ENCODE data around the gene GREB1. TPM values are rescaled to one million over a fixed set of nuclear protein-coding genes. Genes with fewer than 3 reads are reported as not detected.

The GREB1 gene
- total and polyA plus RNA-seq, 2 of the 4 experiments (the other 2 are of a cell fraction), result 0.05 TPM; not detected in 1

DNA sequence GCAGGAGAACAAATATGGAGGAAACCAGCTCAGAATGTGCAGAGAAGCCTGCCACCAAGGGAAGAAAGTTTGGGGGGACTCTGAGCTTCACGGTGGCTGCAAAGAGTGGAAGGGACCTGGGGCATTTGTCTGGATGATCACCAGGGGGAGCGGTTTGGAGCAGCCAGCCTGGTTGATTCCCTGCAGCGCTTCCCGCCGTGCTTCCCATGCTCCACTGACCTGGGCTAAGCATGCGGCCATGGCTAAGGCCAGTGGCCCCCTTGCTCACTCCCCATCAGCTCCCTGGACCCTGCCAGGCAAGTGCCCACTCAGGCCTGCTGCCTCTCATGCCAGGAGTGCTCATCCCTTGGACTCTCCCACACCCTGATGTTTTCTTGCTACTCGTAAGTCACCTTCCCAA lies 109.1 kb downstream of the GREB1 start:
- Histone ChIP-seq H3K27me3 (ENCODE audit: control insufficient read depth, insufficient read depth, low read length) (peaks cover 30% of the 10 kb centered on the region), H2BK5ac (ENCODE audit: low read depth, low read length, poor library complexity, severe bottlenecking) (no peak overlapping the region), H3K4me2 (ENCODE audit: low read depth, low read length) (no peak overlapping the region), H3K23ac (ENCODE audit: low read depth, low read length) (no peak overlapping the region), H4K8ac (ENCODE audit: low read depth in 2 of 2, low read length in 2 of 2) (no peak overlapping the region), H3K4ac (ENCODE audit: low read depth, low read length) (no peak overlapping the region), H4K20me1 (ENCODE audit: insufficient read depth, low read length) (no peaks in the 10 kb centered on the region), H3K9ac (ENCODE audit: low read depth, low read length) (no peak overlapping the region), H4K5ac (ENCODE audit: low read depth, low read length) (no peak overlapping the region), H2AK9ac (replicated peaks; ENCODE audit: low read depth, low read length, poor library complexity) (no peak overlapping the region), H3K14ac (replicated peaks; ENCODE audit: low read depth, low read length) (no peak overlapping the region), H4K91ac (ENCODE audit: insufficient read depth, low read depth, low read length) (no peak overlapping the region), H2BK20ac (ENCODE audit: low read depth, low read length) (no peak overlapping the region), H2BK15ac (ENCODE audit: low read depth, low read length) (no peak overlapping the region), H3K9me3 (ENCODE audit: control insufficient read depth, insufficient read depth, low read length) (peaks cover 2% of the 10 kb centered on the region; the same call in 1 of the 2 replicates), H2AFZ (replicated peaks; ENCODE audit: low read length, poor library complexity) (no peak overlapping the region), H2BK120ac (ENCODE audit: low read depth, low read length) (no peak overlapping the region), H3K27ac (ENCODE audit: insufficient read depth, low read length) (no peak overlapping the region), H3K79me1 (ENCODE audit: low read depth in 1 of 2, low read length in 2 of 2) (no peaks in the 10 kb centered on the region), H3K36me3 (ENCODE audit: control insufficient read depth, insufficient read depth, low read length) (no peaks in the 10 kb centered on the region), H3K18ac (ENCODE audit: low read depth, low read length) (no peak overlapping the region), H3K9me1 (ENCODE audit: insufficient read depth, low read length) (no peaks in the 10 kb centered on the region), H3K4me3 (ENCODE audit: insufficient read depth, low read depth, low read length) (no peak overlapping the region), H2AK5ac (ENCODE audit: low read depth, low read length) (no peak overlapping the region), H3K56ac (ENCODE audit: extremely low read depth, insufficient read depth, low read length) (no peak overlapping the region), H3K4me1 (ENCODE audit: control insufficient read depth, insufficient read depth, low read length) (no peaks in the 10 kb centered on the region)
- ATAC-seq (ENCODE audit: low read depth), result no peak
- intact Hi-C loops (cut with micrococcal nuclease) (no loop called here), in situ Hi-C loops (cut with MboI; ENCODE audit: low sequenced_read_pairs) (no loop called here), dilution Hi-C loops (cut with HindIII; ENCODE audit: low sequenced_read_pairs, unreplicated experiment) (no loop called here)
- 100% methylated on average over 2 of the region's 7 CpGs; no CpG with 5 or more reads in 1 of the 2 experiments for WGBS, 2 experiments (ENCODE audit: extremely low coverage in 2 of 2, insufficient read length in 1 of 2)
- ChIA-PET POLR2A (ENCODE audit: unreplicated experiment) (no interaction called here), CTCF (interaction anchor here (1.8 kb wide), 1 partner anchor 12 kb away, joined by 5 read pairs; no protein-coding TSS in a partner anchor)
- TF ChIP-seq RFX5 (IDR thresholded peaks at IDR 0.05; ENCODE audit: low read depth, low read length) (no peak), MXI1 (IDR thresholded peaks at IDR 0.05; ENCODE audit: borderline replicate concordance, low read depth, low read length) (no peak), CEBPB (IDR thresholded peaks at IDR 0.05; ENCODE audit: low read depth, low read length) (no peak), NFE2L2 (IDR thresholded peaks at IDR 0.05; ENCODE audit: low read depth, low read length) (no peak), MAZ (IDR thresholded peaks at IDR 0.05; ENCODE audit: borderline replicate concordance, low read depth, low read length) (no peak), RCOR1 (IDR thresholded peaks at IDR 0.05; ENCODE audit: insufficient replicate concordance, low read length) (no peak), POLR2A (IDR thresholded peaks at IDR 0.05; ENCODE audit: low read depth, low read length) (no peak), FOS (IDR thresholded peaks at IDR 0.05; ENCODE audit: low read depth, low read length) (no peak), MAFK (IDR thresholded peaks at IDR 0.05; ENCODE audit: low read depth, low read length) (no peak), ELK1 (IDR thresholded peaks at IDR 0.05; ENCODE audit: borderline replicate concordance, low read depth, low read length) (no peak), CHD1 (IDR thresholded peaks at IDR 0.05; ENCODE audit: low read depth, low read length) (no peak), BHLHE40 (IDR thresholded peaks at IDR 0.05; ENCODE audit: low read depth, low read length) (no peak), RAD21 (IDR thresholded peaks at IDR 0.05; ENCODE audit: low read length) (no peak), CTCF (conservative IDR thresholded peaks at IDR 0.05; ENCODE audit: low read depth, low read length) (no peak), SMC3 (IDR thresholded peaks at IDR 0.05; ENCODE audit: low read depth, low read length) (no peak)
- TF ChIP-seq, protein P1, sequence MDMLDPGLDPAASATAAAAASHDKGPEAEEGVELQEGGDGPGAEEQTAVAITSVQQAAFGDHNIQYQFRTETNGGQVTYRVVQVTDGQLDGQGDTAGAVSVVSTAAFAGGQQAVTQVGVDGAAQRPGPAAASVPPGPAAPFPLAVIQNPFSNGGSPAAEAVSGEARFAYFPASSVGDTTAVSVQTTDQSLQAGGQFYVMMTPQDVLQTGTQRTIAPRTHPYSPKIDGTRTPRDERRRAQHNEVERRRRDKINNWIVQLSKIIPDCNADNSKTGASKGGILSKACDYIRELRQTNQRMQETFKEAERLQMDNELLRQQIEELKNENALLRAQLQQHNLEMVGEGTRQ (IDR thresholded peaks at IDR 0.05; ENCODE audit: low read depth, low read length), result no peak
- BruUV-seq (replicated peaks), result no TSS peak
- no peak for DNase-seq

Data from IMR-90 (cell line).